Fibroblast of lung (primary cell): ENCODE results near the gene WHRN. TPM values are rescaled to one million over a fixed set of nuclear protein-coding genes. Genes with fewer than 3 reads are reported as not detected.

ENCODE experiments used
- DNase-seq, 2 donors: peaks; one replicate each; pipeline versions ENCODE4 v3.0.0 to v3.0.0-alpha.2; 2010; ENCODE audit warnings: low read depth in 2 of 2
- H2AFZ ChIP-seq: 2 replicates; pipeline ENCODE4 v1.5.1; 2012; ENCODE audit warnings: low read length, control low read depth, inconsistent platforms
- H3K27ac ChIP-seq: 2 replicates; pipeline ENCODE4 v1.5.1; 2011; ENCODE audit warnings: low read length, control low read depth; ENCODE audit not compliant: insufficient read depth
- H3K27me3 ChIP-seq: 2 replicates; pipeline ENCODE4 v1.5.1; 2011; ENCODE audit warnings: mild to moderate bottlenecking, low read length; ENCODE audit not compliant: control insufficient read depth, insufficient read depth
- H3K36me3 ChIP-seq: 2 replicates; pipeline ENCODE4 v1.5.1; 2011; ENCODE audit warnings: low read length; ENCODE audit not compliant: control insufficient read depth, insufficient read depth
- H3K4me1 ChIP-seq: 2 replicates; pipeline ENCODE4 v1.5.1; 2011; ENCODE audit warnings: low read length; ENCODE audit not compliant: control insufficient read depth, insufficient read depth; ENCODE audit errors: extremely low read depth
- H3K4me2 ChIP-seq: 2 replicates; pipeline ENCODE4 v1.5.1; 2011; ENCODE audit warnings: low read length, control low read depth; ENCODE audit not compliant: insufficient read depth; ENCODE audit errors: extremely low read depth
- H3K4me3 ChIP-seq, 4 experiments: fragments of 200-600 bp in 1 of 4; sonication (generic) in 1 of 4; replicated peaks in 1 of 4; 2 replicates each; pipeline ENCODE4 v1.5.1; 2011 to 2016; ENCODE audit warnings: low read length in 4 of 4, low read depth in 3 of 4, mild to moderate bottlenecking in 3 of 4, control low read depth in 2 of 4, inconsistent platforms in 1 of 4, mixed read lengths in 1 of 4; ENCODE audit not compliant: insufficient read depth in 1 of 4; ENCODE audit errors: control extremely low read depth in 1 of 4
- H3K79me2 ChIP-seq: 2 replicates; pipeline ENCODE4 v1.5.1; 2012; ENCODE audit warnings: mild to moderate bottlenecking, low read length, inconsistent platforms; ENCODE audit not compliant: control insufficient read depth, insufficient read depth
- H3K9ac ChIP-seq: 2 replicates; pipeline ENCODE4 v1.5.1; 2011; ENCODE audit warnings: mild to moderate bottlenecking, low read length, control low read depth; ENCODE audit not compliant: insufficient read depth
- H3K9me3 ChIP-seq: 2 replicates; pipeline ENCODE4 v1.5.1; 2012; ENCODE audit warnings: low read depth, low read length; ENCODE audit not compliant: control insufficient read depth, insufficient read depth
- H4K20me1 ChIP-seq: 2 replicates; pipeline ENCODE4 v1.5.1; 2011; ENCODE audit warnings: low read length; ENCODE audit not compliant: control insufficient read depth, insufficient read depth; ENCODE audit errors: extremely low read depth
- CTCF ChIP-seq, 2 donors: IDR thresholded peaks in 1 of 2; conservative IDR thresholded peaks in 1 of 2; 1 replicate in 1 of 2; 2 replicates in 1 of 2; pipeline ENCODE4 v1.5.1; 2011 to 2012; ENCODE audit warnings: low read length in 2 of 2, control low read depth in 1 of 2, inconsistent platforms in 1 of 2, low read depth in 1 of 2, mild to moderate bottlenecking in 1 of 2
- EZH2 ChIP-seq: IDR thresholded peaks from 2 replicates; pipeline ENCODE4 v1.5.1; 2012; ENCODE audit warnings: low read length, control low read depth, mild to moderate bottlenecking; ENCODE audit errors: missing control alignments
- polyA plus RNA-seq, 2 donors: library from polyadenylated mRNA; depleted of rRNA in 1 of 2; stranded (reverse) in 1 of 2; unstranded in 1 of 2; fragments of >200 nt; gene quantifications; 2 replicates each; pipeline ENCODE4 v1.2.1, GENCODE V29; 2011 to 2012; ENCODE audit warnings: missing spikeins in 1 of 2
- total RNA-seq: library from RNA; depleted of rRNA; stranded (reverse); fragments of >200 nt; gene quantifications from 2 replicates; pipeline ENCODE4 v1.2.1, GENCODE V29; 2014

The WHRN gene
- total and polyA plus RNA-seq, 2 donors (not counting 1 experiment from before 2014, with no cell fraction given) = 0.16 to 1.8 TPM

GRCh38 chr9:114396558-114397218 is 108.6 kb downstream of the WHRN start:
- no peaks in the 10 kb centered on the region for H3K36me3 ChIP-seq
- no peaks in the 10 kb centered on the region for H4K20me1 ChIP-seq
- H3K27ac ChIP-seq = no peak overlapping the region
- no peak overlapping the region for H3K9ac ChIP-seq
- peak; percentile 14 to 97 for DNase-seq
- no peaks in the 10 kb centered on the region for H3K9me3 ChIP-seq
- peak overlapping the region in 2 of 4 experiments; percentile 80 to 83 for H3K4me3 ChIP-seq
- H3K4me2 ChIP-seq = no peak overlapping the region
- no peaks in the 10 kb centered on the region for H3K27me3 ChIP-seq
- TF ChIP-seq EZH2 = no peak
- TF ChIP-seq CTCF (conservative IDR thresholded peaks at IDR 0.05 in 1 of 2, IDR thresholded peaks at IDR 0.05 in 1 of 2; ENCODE audit: low read depth in 1 of 2, low read length in 2 of 2) = no peak
- no peaks in the 10 kb centered on the region for H3K4me1 ChIP-seq
- H2AFZ ChIP-seq = no peak overlapping the region
- H3K79me2 ChIP-seq = no peaks in the 10 kb centered on the region

- Histone ChIP-seq H4K20me1 (no peaks in the 10 kb centered on the region), H3K27ac (no peak overlapping the region), H3K4me2 (no peak overlapping the region), H3K4me3 (peak overlapping the region in 2 of 4 experiments; percentile 17 to 50), H3K27me3 (no peaks in the 10 kb centered on the region), H3K79me2 (no peaks in the 10 kb centered on the region), H2AFZ (no peak overlapping the region), H3K9me3 (no peaks in the 10 kb centered on the region), H3K9ac (no peak overlapping the region), H3K4me1 (no peaks in the 10 kb centered on the region), H3K36me3 (no peaks in the 10 kb centered on the region)
- DNase-seq = no peak
- TF ChIP-seq EZH2 (no peak), CTCF (conservative IDR thresholded peaks at IDR 0.05 in 1 of 2, IDR thresholded peaks at IDR 0.05 in 1 of 2; ENCODE audit: low read depth in 1 of 2, low read length in 2 of 2) (no peak)
Measured at GRCh38 chr9:114395768-114396167, 109.5 kb downstream of the WHRN start.

- no peaks in the 10 kb centered on the region for H3K27me3 ChIP-seq
- no peak overlapping the region for H3K27ac ChIP-seq
- no peaks in the 10 kb centered on the region for H4K20me1 ChIP-seq
- no peak for DNase-seq
- no peaks in the 10 kb centered on the region for H3K9me3 ChIP-seq
- H3K9ac ChIP-seq = no peak overlapping the region
- H2AFZ ChIP-seq = no peak overlapping the region
- H3K4me2 ChIP-seq = no peak overlapping the region
- no peaks in the 10 kb centered on the region for H3K4me1 ChIP-seq
- no peaks in the 10 kb centered on the region for H3K36me3 ChIP-seq
- peak overlapping the region in 2 of 4 experiments; percentile 6 to 50 for H3K4me3 ChIP-seq
- H3K79me2 ChIP-seq = no peaks in the 10 kb centered on the region
- TF ChIP-seq CTCF (conservative IDR thresholded peaks at IDR 0.05 in 1 of 2, IDR thresholded peaks at IDR 0.05 in 1 of 2; ENCODE audit: low read depth in 1 of 2, low read length in 2 of 2) = no peak
- TF ChIP-seq EZH2 = no peak
Measured at GRCh38 chr9:114395334-114395617, 110.0 kb downstream of the WHRN start.
